H1 (cell line): Measurements from ENCODE around the gene GNGT2.

Experiments used
- BRCA1 ChIP-seq: IDR thresholded peaks from 2 replicates; pipeline ENCODE4 v1.6.1; 2012; ENCODE audit warnings: low read depth, low read length, improper control_type of control experiment
- CBX8 ChIP-seq: fragments of 300-800, 300-1000 bp; sonication (generic); IDR thresholded peaks from 2 replicates; pipeline ENCODE4 v1.7.1; 2016; ENCODE audit warnings: low read depth, low read length, borderline replicate concordance
- CEBPB ChIP-seq: IDR thresholded peaks from 2 replicates; pipeline ENCODE4 v1.6.1; 2012; ENCODE audit warnings: low read depth, low read length
- EP300 ChIP-seq, 2 experiments: IDR thresholded peaks; 1 replicate in 1 of 2; 2 replicates in 1 of 2; pipeline ENCODE4 v1.6.1; 2011 to 2012; ENCODE audit warnings: low read depth in 2 of 2, low read length in 2 of 2, mild to moderate bottlenecking in 2 of 2, borderline replicate concordance in 1 of 2, inconsistent platforms in 1 of 2, moderate library complexity in 1 of 2
- EZH2 ChIP-seq: fragments of 200-600 bp; sonication (generic); IDR thresholded peaks from 2 replicates; pipeline ENCODE4 v1.7.1; 2012; ENCODE audit warnings: low read depth, mild to moderate bottlenecking, moderate library complexity, low read length, inconsistent platforms; ENCODE audit not compliant: severe bottlenecking
- HDAC2 ChIP-seq, 2 experiments: fragments of 300-600 bp in 1 of 2; sonication (generic) in 1 of 2; IDR thresholded peaks; 2 replicates each; pipeline ENCODE4 v1.6.1; 2011 to 2012; ENCODE audit warnings: low read depth in 2 of 2, low read length in 2 of 2, mild to moderate bottlenecking in 2 of 2, moderate library complexity in 2 of 2, borderline replicate concordance in 1 of 2, inconsistent platforms in 1 of 2
- POLR2A ChIP-seq, 2 experiments: IDR thresholded peaks; 1 replicate in 1 of 2; 2 replicates in 1 of 2; pipeline ENCODE4 v1.6.1; 2011; ENCODE audit warnings: low read depth in 2 of 2, low read length in 2 of 2, mild to moderate bottlenecking in 2 of 2; ENCODE audit errors: control extremely low read depth in 1 of 2
- POLR2AphosphoS5 ChIP-seq: IDR thresholded peaks from 2 replicates; pipeline ENCODE4 v1.6.1; 2011; ENCODE audit warnings: low read depth, low read length
- RFX5 ChIP-seq: IDR thresholded peaks from 2 replicates; pipeline ENCODE4 v1.6.1; 2011; ENCODE audit warnings: low read depth, low read length, improper control_type of control experiment, borderline replicate concordance
- SP2 ChIP-seq: IDR thresholded peaks from 2 replicates; pipeline ENCODE4 v1.6.1; 2012; ENCODE audit warnings: mild to moderate bottlenecking, low read length, inconsistent platforms
- TF ChIP-seq, protein P1 (sequence below): IDR thresholded peaks from 2 replicates; pipeline ENCODE4 v1.6.1; 2012; ENCODE audit warnings: inconsistent platforms
- TF ChIP-seq, protein P2 (sequence below), 3 experiments: IDR thresholded peaks; 1 replicate in 2 of 3; 2 replicates in 1 of 3; pipeline versions ENCODE4 v1.5.1 to v1.6.1; 2011; ENCODE audit warnings: low read length in 3 of 3, mild to moderate bottlenecking in 3 of 3, inconsistent platforms in 2 of 3, low read depth in 1 of 3, moderate library complexity in 1 of 3; ENCODE audit not compliant: insufficient read depth in 1 of 3; ENCODE audit errors: control extremely low read depth in 1 of 3

DNA sequence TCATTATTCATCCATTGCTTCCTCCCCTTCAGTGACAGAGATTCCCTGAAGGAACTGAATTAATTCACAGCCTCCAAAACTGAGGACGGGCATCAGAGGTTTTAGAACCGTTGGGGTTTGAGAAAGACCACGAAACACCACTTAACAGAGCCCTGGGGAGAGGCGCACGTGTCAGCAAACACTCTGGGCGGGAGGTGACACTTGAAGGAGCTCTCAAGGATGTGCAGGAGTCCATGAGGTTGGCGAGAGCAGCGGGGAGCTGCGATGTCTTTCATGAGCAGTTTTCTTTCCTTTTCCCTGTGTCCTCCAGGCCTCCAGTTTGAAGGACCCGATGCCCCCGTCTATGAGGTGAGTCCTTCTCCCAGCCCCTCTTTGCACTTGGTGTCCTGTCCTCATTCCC is 54.1 kb downstream of the GNGT2 start:
- no peak for TF ChIP-seq POLR2AphosphoS5
- TF ChIP-seq, protein P1, sequence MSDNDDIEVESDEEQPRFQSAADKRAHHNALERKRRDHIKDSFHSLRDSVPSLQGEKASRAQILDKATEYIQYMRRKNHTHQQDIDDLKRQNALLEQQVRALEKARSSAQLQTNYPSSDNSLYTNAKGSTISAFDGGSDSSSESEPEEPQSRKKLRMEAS: no peak
- TF ChIP-seq, protein P2, sequence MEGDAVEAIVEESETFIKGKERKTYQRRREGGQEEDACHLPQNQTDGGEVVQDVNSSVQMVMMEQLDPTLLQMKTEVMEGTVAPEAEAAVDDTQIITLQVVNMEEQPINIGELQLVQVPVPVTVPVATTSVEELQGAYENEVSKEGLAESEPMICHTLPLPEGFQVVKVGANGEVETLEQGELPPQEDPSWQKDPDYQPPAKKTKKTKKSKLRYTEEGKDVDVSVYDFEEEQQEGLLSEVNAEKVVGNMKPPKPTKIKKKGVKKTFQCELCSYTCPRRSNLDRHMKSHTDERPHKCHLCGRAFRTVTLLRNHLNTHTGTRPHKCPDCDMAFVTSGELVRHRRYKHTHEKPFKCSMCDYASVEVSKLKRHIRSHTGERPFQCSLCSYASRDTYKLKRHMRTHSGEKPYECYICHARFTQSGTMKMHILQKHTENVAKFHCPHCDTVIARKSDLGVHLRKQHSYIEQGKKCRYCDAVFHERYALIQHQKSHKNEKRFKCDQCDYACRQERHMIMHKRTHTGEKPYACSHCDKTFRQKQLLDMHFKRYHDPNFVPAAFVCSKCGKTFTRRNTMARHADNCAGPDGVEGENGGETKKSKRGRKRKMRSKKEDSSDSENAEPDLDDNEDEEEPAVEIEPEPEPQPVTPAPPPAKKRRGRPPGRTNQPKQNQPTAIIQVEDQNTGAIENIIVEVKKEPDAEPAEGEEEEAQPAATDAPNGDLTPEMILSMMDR (IDR thresholded peaks at IDR 0.05; ENCODE audit: control extremely low read depth in 1 of 3, insufficient read depth in 1 of 3, low read depth in 1 of 3, low read length in 3 of 3): no peak
- no peak for TF ChIP-seq CBX8
- no peak for TF ChIP-seq EZH2
- TF ChIP-seq CEBPB: no peak
- no peak for TF ChIP-seq RFX5
- no peak for TF ChIP-seq SP2
- TF ChIP-seq BRCA1: no peak
- TF ChIP-seq EP300 (IDR thresholded peaks at IDR 0.05; ENCODE audit: borderline replicate concordance in 1 of 2, low read depth in 2 of 2, low read length in 2 of 2): no peak
- no peak for TF ChIP-seq POLR2A (IDR thresholded peaks at IDR 0.05; ENCODE audit: control extremely low read depth in 1 of 2, low read depth in 2 of 2, low read length in 2 of 2)
- no peak for TF ChIP-seq HDAC2 (IDR thresholded peaks at IDR 0.05; ENCODE audit: borderline replicate concordance in 1 of 2, low read depth in 2 of 2, low read length in 2 of 2)
